Left hindlimb (tissue), 1 donor: ENCODE data around the gene OR2W1.

Experiments used
- DNase-seq: peaks from one replicate; pipeline ENCODE4 v3.0.0-alpha.2; 2018

OR2W1 gene

GRCh38 chr6:28996844-28997510 is 48.0 kb downstream of the OR2W1 start:
- no peak for DNase-seq

GRCh38 chr6:28995093-28995650 is 49.8 kb downstream of the OR2W1 start:
- DNase-seq = no peak
